ENCODE measurements around the gene HOXB6.

Gene HOXB6

DNA sequence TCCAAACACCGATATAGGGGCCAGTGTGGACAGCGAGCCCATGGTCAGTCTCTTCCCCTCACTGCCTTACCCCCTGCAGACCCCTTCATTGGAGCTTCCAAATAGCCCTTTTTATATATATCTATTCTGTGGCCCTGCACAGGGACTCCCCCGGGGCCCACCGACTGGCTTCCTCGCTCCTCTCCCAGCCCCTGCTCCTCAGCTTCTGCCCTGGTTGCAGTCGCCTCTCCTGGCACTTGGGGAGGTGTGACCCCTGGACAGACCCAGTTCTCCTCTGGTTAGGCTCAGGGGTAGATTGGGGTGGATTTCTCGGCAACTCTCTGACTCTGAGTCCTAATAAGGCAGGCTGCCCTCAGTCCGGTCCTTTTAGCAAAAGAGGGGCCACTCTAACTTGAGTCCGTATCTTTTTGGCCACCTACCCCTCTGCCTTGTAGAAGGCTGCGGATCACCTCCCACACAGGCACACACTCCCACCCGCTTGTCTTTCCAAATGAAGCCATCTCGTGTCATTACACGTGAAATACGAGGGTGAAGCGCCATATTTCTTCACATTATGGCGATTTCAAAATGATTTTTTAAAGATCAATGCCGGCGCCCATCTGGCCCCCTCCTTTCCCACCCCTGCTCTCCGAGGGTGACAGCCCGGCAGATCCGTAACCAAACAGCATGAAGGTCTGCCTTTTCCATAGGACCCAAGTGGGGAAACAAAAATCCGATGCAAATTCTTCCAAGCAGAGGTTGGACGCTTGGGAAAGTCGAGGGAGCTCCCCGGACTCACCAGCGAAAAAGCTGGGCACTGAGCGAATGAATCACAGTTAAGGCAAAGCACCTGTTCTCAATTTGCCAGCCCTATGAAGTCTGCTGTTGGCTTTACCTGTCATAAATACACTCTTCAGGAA, 23.1 kb upstream of the HOXB6 start:
- H3K27ac ChIP-seq: no peak overlapping the region
- TF ChIP-seq, protein P1, sequence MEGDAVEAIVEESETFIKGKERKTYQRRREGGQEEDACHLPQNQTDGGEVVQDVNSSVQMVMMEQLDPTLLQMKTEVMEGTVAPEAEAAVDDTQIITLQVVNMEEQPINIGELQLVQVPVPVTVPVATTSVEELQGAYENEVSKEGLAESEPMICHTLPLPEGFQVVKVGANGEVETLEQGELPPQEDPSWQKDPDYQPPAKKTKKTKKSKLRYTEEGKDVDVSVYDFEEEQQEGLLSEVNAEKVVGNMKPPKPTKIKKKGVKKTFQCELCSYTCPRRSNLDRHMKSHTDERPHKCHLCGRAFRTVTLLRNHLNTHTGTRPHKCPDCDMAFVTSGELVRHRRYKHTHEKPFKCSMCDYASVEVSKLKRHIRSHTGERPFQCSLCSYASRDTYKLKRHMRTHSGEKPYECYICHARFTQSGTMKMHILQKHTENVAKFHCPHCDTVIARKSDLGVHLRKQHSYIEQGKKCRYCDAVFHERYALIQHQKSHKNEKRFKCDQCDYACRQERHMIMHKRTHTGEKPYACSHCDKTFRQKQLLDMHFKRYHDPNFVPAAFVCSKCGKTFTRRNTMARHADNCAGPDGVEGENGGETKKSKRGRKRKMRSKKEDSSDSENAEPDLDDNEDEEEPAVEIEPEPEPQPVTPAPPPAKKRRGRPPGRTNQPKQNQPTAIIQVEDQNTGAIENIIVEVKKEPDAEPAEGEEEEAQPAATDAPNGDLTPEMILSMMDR (IDR thresholded peaks at IDR 0.05): no peak
- no peak for TF ChIP-seq ZFX (IDR thresholded peaks at IDR 0.05; ENCODE audit: borderline replicate concordance)

DNA sequence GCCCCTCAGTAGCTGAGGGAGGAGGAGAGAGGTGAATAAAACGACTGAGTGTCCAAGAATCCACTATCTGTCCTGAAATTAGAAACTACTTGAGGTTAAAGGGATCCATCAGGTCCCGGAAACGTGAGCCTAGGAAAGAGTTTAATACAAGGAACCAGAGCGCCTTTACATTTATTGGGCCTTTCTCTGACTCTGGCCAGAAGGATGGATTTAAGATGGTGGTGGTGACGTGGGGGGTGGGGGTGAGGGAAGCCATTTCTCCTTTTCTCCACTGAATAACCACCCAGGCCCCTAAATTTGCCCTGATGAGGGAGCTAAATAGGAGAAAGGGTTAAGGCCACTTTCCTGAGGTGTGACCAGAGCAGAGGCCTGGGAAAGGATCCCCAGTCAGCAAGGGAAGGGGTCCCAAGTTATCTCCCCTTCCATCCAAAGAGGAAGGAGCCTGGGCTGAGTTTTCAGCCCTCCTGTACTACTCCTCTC, 22.4 kb upstream of the HOXB6 start:
- no peak overlapping the region for H3K27ac ChIP-seq
- no peak for TF ChIP-seq ZFX (IDR thresholded peaks at IDR 0.05; ENCODE audit: borderline replicate concordance)
- TF ChIP-seq, protein P1 (IDR thresholded peaks at IDR 0.05): no peak

DNA sequence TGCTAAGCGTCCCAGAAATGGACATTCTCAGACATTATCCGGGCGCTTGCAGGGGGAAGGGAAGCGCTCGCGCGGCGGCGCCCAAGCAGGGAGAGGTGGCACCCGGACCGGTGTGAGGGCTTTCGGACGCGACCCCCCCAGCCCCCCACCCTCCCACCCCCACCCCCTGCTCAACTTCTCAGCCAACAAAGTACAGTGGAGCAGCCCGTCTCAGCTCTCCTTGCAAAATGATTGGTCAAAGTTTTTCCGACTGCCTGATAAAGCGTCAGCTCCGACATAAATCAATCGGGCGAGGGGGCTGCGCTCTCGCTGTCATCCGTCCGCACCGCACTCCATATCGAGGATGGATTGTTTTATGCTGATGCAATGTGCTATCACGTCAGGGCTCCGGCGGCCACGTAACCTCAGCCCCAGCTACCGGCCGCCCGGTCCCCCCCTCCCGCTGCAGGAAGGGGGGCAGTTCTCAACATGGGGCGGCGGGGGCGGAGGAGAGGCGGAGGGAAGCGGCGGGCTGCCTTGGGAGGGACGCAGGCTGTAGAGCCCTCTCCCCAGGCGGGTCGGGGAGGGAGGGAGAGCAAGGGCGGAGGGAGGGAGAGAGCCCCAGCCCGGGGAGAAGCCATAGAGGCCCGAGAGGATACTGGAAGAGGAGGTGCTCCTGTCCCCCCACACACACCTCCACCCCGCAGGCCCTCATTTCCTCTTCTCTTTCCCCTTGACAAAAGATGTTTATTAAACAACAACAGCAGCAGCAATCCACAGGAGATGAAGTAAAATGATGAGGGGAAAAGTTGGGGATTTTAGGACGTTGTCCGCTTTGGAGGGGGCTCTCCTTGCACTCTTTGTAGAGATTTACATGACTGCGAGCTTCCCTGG, 21.7 kb upstream of the HOXB6 start, which contains the start of gene HOXB9:
HOXB9 (minus strand) TSS at position 114 of the 873 bp plus-strand sequence; CDS start at position 25, 89 bp downstream.
- TF ChIP-seq ZFX (IDR thresholded peaks at IDR 0.05; ENCODE audit: borderline replicate concordance): no peak
- TF ChIP-seq, protein P1 (IDR thresholded peaks at IDR 0.05): no peak
- peak within 1 kb of the TSS; percentile 69 for H3K27ac ChIP-seq

DNA sequence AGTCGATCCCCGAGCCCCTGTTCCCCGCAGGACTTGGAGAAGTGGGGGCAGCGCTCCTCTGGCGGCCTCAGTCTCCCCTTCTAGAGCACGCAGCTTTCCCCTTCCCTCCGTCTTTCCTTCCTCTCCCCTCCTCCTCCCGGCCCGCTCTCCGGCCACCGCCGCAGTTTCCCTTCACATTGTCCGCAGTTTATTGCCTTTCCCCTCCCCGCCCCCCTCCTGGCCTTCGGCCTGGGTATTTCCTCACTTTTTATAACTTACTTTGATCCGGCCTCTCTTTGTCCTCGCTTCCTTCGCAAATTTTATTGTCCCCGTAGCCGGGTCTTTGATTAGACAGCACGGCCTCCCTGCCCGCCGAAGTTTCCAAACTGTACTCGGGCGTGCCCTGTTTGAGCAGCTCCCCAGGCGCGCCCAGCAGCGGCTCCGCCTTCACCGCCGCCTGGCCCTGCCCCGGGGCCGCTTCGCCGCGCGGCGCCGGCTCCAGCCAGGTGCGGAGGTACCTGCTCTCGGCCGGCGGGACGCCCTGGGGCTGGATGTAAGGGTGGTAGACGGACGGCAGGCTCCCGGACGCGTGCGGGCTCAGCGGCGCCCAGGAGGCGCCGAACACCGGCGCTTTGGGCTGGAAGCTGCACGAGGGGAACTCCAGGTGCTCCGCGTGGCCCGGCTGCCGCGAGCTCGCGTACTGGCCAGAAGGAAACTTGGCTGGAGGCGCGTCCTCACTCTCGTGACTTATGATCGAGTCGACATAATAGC, 20.9 kb upstream of the HOXB6 start:
- peak overlapping the region; percentile 69 for H3K27ac ChIP-seq
- no peak for TF ChIP-seq ZFX (IDR thresholded peaks at IDR 0.05; ENCODE audit: borderline replicate concordance)
- TF ChIP-seq, protein P1 (IDR thresholded peaks at IDR 0.05): no peak

DNA sequence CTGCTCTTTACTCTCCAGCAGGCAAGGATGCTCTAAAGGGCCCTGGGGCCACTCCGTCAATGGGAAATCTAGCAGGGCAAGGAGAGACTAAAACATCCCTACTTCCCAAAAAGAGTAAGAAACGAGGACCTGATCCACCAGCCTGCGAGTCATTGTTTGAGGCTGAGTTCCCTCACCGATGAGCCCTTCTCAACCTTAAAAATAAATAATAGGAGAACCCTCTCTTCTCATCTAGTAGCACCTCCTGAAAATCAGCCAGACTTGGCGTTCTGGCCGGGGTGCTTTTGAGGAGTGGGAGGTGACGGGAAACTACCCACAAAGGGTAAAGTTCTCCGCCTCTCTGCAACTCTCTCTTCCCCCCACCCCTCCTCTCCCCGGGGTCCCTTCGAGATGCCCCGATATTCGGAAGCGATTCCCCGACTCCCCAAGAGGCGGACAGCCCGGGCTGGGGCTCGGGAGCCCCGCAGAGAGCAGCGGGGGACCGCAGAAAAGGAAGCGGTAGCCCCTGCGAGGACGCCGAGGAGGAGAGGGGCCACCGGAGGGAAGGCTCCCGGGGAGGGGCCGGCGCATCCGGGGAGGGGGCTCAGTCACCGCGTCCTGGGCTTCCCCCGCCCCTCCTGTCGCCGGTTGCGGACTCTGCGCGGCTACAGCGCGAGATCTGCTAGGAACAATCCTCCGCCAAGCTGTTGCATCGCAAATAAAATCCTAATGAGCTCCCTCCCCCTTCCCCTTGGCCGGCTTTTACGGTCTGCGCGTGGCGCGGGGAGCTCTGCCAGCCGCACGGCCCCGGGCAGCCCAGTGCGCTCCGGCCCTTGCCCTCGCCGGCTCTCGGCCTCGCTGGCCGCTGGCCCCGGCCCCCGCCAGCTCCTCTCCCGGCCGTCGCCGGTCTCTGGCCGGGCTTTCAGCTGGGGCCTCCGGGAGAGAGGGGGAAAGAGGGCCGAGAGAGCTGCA, 20.0 kb upstream of the HOXB6 start:
- peak overlapping the region; percentile 69 for H3K27ac ChIP-seq
- TF ChIP-seq, protein P1 (IDR thresholded peaks at IDR 0.05): no peak
- no peak for TF ChIP-seq ZFX (IDR thresholded peaks at IDR 0.05; ENCODE audit: borderline replicate concordance)

DNA sequence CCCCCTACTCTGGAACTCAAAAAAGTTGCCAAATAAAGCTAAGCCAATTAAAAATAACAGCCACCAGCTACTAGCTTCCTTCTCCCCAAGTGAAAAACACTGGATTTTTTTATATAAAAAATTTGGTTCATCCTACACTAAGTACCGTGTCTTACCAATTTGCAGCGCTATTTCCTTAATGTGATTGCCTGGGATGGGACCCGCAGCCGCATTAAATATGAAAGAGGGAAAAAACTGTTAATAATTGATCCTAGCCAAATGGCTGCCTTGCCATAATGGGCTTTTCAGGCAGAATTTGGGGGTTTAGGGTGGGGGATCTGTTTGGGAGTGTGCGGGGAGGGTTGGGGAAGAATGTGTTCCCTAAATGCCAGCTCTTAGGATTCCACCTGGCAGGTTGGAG, 19.3 kb upstream of the HOXB6 start:
- TF ChIP-seq, protein P1 (IDR thresholded peaks at IDR 0.05): no peak
- no peak for TF ChIP-seq ZFX (IDR thresholded peaks at IDR 0.05; ENCODE audit: borderline replicate concordance)
- no peak overlapping the region for H3K27ac ChIP-seq

Data from 22Rv1 (cell line).